Nephron progenitor cell (in vitro differentiated cells): ENCODE measurements around the gene HDAC4.

Source experiments
- DNase-seq: peaks from one replicate; pipeline ENCODE4 v3.0.0; 2021
- H3K27ac Mint-ChIP-seq: 2 replicates; pipeline ENCODE4 v1.8.0; 2021; ENCODE audit warnings: mild to moderate bottlenecking, moderate library complexity, mixed read lengths
- H3K27me3 Mint-ChIP-seq: 2 replicates; pipeline ENCODE4 v1.8.0; 2021; ENCODE audit warnings: mild to moderate bottlenecking, low read depth, mixed read lengths; ENCODE audit not compliant: poor library complexity
- H3K36me3 Mint-ChIP-seq: 2 replicates; pipeline ENCODE4 v1.8.0; 2021; ENCODE audit warnings: low read depth, mixed read lengths
- H3K4me1 Mint-ChIP-seq: 2 replicates; pipeline ENCODE4 v1.8.0; 2021; ENCODE audit warnings: mixed read lengths
- H3K4me3 Mint-ChIP-seq: 2 replicates; pipeline ENCODE4 v1.8.0; 2021; ENCODE audit warnings: mild to moderate bottlenecking, moderate library complexity, mixed read lengths
- H3K9me3 Mint-ChIP-seq: 2 replicates; pipeline ENCODE4 v1.8.0; 2021; ENCODE audit warnings: mild to moderate bottlenecking, moderate library complexity, mixed read lengths
- CTCF ChIP-seq: fragments of 200-600 bp; sonication (generic); IDR thresholded peaks from 2 replicates; pipeline ENCODE4 v1.5.0; 2021; ENCODE audit warnings: antibody characterized with exemption

HDAC4 gene

GRCh38 chr2:239050252-239050649 is 350.6 kb downstream of the HDAC4 start:
- H3K27me3 Mint-ChIP-seq: peaks cover 4% of the 10 kb centered on the region
- DNase-seq: no peak
- peaks cover 67% of the 10 kb centered on the region for H3K36me3 Mint-ChIP-seq
- H3K4me1 Mint-ChIP-seq: peaks cover 28% of the 10 kb centered on the region
- no peak overlapping the region for H3K4me3 Mint-ChIP-seq
- no peak for TF ChIP-seq CTCF
- H3K27ac Mint-ChIP-seq: no peak overlapping the region
- no peaks in the 10 kb centered on the region for H3K9me3 Mint-ChIP-seq

GRCh38 chr2:239049421-239050251 is 351.2 kb downstream of the HDAC4 start:
- TF ChIP-seq CTCF: no peak
- H3K4me3 Mint-ChIP-seq: no peak overlapping the region
- peaks cover 28% of the 10 kb centered on the region for H3K4me1 Mint-ChIP-seq
- H3K9me3 Mint-ChIP-seq: no peaks in the 10 kb centered on the region
- H3K27me3 Mint-ChIP-seq: no peaks in the 10 kb centered on the region
- peaks cover 61% of the 10 kb centered on the region for H3K36me3 Mint-ChIP-seq
- DNase-seq: no peak
- no peak overlapping the region for H3K27ac Mint-ChIP-seq

- Mint-ChIP-seq H3K27ac (peak overlapping the region; percentile 75), H3K27me3 (no peaks in the 10 kb centered on the region), H3K4me3 (no peak overlapping the region), H3K9me3 (no peaks in the 10 kb centered on the region), H3K4me1 (peaks cover 28% of the 10 kb centered on the region), H3K36me3 (peaks cover 59% of the 10 kb centered on the region)
- TF ChIP-seq CTCF: no peak
- DNase-seq: no peak
Observed at GRCh38 chr2:239048736-239049135, 352.1 kb downstream of the HDAC4 start.

- H3K36me3 Mint-ChIP-seq: peaks cover 51% of the 10 kb centered on the region
- H3K27ac Mint-ChIP-seq: peak overlapping the region; percentile 46
- H3K27me3 Mint-ChIP-seq: no peaks in the 10 kb centered on the region
- no peak for TF ChIP-seq CTCF
- peaks cover 28% of the 10 kb centered on the region for H3K4me1 Mint-ChIP-seq
- H3K9me3 Mint-ChIP-seq: no peaks in the 10 kb centered on the region
- no peak for DNase-seq
- no peak overlapping the region for H3K4me3 Mint-ChIP-seq
Observed at GRCh38 chr2:239047861-239048260, 353.0 kb downstream of the HDAC4 start.

GRCh38 chr2:239047420-239047819 is 353.4 kb downstream of the HDAC4 start:
- Mint-ChIP-seq H3K9me3 (no peaks in the 10 kb centered on the region), H3K27ac (no peak overlapping the region), H3K27me3 (no peaks in the 10 kb centered on the region), H3K4me1 (peaks cover 28% of the 10 kb centered on the region), H3K36me3 (peaks cover 46% of the 10 kb centered on the region), H3K4me3 (no peak overlapping the region)
- no peak for DNase-seq
- no peak for TF ChIP-seq CTCF

GRCh38 chr2:239046822-239047221 is 354.0 kb downstream of the HDAC4 start:
- H3K36me3 Mint-ChIP-seq: peaks cover 41% of the 10 kb centered on the region
- no peaks in the 10 kb centered on the region for H3K27me3 Mint-ChIP-seq
- no peak overlapping the region for H3K27ac Mint-ChIP-seq
- no peak overlapping the region for H3K4me3 Mint-ChIP-seq
- no peak for DNase-seq
- peaks cover 28% of the 10 kb centered on the region for H3K4me1 Mint-ChIP-seq
- no peak for TF ChIP-seq CTCF
- H3K9me3 Mint-ChIP-seq: no peaks in the 10 kb centered on the region
